Measurements from ENCODE around the gene NPIPB5.
"Not testable (repeated sequence)": the region's sequence is repeated elsewhere in the genome, so short reads cannot be mapped to it uniquely, and the experiment has no call there.

NPIPB5 gene

GRCh38 chr16:22510591-22510990 lies at the start of gene NPIPB5:
NPIPB5 (plus strand) TSS chr16:22510891; CDS start chr16:22513802, 2,911 bp downstream.
- DNase-seq (ENCODE audit: extremely low read depth in 1 of 2, low read depth in 1 of 2) = not testable (repeated sequence)

- DNase-seq (ENCODE audit: extremely low read depth in 1 of 2, low read depth in 1 of 2) = not testable (repeated sequence)
Observed at GRCh38 chr16:22468846-22469245, 41.8 kb upstream of the NPIPB5 start.

DNA sequence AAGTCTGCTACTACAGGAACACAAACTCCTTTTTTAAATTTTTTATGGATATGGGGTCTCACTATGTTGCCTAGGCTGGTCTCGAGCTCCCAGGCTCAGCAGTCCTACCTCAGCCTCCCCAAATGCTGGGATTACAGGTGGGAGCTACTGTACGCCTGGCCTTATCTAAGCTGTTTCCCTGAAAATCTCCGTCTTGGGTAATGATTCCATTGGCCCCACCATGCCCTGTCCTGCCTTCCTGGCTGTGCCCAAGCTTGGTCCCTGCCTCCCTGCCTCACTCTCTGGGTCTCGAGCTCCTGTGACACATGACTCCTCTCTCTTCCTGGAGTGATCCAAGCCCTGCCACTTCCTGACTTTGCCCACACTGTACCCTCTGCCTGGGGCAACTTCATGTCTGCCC lies 27.3 kb downstream of the NPIPB5 start:
- not testable (repeated sequence) for DNase-seq (ENCODE audit: extremely low read depth in 1 of 2, low read depth in 1 of 2)

DNA sequence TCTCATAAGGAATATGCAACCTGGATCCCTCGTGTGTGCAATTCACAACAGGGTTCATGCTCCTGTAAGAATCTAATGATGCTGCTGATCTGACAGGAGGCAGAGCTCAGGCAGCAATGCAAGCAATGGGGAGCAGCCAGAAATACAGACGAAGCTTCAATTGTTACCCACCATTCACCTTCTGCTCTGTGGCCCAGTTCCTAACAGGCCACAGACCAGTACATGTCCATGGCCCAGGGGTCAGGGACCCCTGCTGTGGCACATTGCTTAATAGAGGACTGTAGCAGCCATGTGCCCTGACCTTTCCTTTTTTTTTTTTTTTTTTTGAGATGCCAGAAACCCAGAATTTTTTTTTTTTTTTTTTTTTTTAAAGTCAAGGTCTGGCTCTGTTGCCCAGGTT lies 34.1 kb downstream of the NPIPB5 start:
- not testable (repeated sequence) for DNase-seq (ENCODE audit: extremely low read depth in 1 of 2, low read depth in 1 of 2)

DNA sequence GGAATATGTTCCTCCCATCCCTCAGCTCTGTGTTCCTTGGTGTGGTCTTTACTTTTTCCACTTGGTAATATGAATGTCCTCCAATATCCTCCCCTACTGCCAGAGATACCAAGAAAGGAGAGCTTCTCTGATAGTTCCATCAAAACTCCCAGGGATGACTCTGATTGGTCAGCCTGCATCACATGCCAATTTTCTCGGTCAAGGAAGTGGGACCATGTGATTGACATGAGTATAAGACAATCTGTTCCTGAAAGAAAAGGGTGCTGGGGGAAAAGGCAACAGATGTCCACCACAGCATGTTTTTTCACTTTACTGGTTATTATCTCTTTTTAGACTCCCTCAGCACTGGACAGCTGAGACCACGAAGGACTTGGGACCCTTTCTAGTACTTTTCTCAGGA lies 35.9 kb downstream of the NPIPB5 start:
- not testable (repeated sequence) for DNase-seq (ENCODE audit: extremely low read depth in 1 of 2, low read depth in 1 of 2)

DNA sequence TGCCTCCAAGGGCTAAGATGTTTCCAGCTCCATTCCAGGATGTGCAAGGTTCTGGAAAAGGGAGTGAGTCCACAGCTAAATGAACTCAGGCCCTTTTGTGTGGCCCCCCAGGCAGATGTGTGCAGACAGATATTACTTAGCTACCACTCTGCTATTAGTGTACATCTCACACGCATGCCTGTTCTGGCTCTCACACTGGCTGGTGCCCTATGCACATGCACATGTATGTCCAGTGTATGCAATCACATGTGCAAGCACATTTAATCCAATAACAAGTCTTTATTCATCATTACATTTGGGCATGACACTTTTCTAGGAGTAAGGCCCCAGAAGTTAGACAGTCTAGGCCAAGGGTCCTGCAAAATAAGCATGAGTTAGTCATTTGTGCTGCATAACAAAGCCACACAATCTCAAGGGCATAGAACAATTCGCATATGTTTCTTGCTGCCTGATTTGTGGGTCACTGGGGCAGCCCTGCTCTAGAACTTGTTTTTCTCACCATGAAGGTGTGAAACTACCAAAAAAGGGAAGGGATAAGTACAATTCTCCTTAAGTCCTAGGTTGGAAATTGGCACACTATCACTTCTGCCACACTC lies 36.6 kb downstream of the NPIPB5 start:
- not testable (repeated sequence) for DNase-seq (ENCODE audit: extremely low read depth in 1 of 2, low read depth in 1 of 2)

- not testable (repeated sequence) for DNase-seq (ENCODE audit: extremely low read depth in 1 of 2, low read depth in 1 of 2)
Observed at GRCh38 chr16:22549853-22550252, 39.2 kb downstream of the NPIPB5 start.

DNA sequence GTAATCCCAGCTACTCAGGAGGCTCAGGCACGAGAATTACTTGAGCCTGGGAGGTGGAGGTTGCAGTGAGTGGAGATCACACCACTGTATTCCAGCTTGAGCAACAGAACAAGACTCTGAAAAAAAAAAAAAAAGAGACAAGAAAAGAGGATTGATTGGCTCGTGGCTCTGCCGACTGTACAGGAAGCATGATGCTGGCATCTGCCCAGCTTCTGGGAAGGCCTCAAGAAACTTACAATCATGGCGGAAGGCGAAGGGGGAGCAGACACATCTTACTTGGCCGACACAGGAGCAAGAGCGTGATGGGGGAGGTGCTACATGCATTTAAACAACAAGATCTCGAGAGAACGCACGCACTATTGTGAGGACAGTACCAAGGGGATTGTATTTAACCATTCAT lies 40.5 kb downstream of the NPIPB5 start:
- not testable (repeated sequence) for DNase-seq (ENCODE audit: extremely low read depth in 1 of 2, low read depth in 1 of 2)

- not testable (repeated sequence) for DNase-seq (ENCODE audit: extremely low read depth in 1 of 2, low read depth in 1 of 2)
Observed at GRCh38 chr16:22551651-22552050, 41.0 kb downstream of the NPIPB5 start.

DNA sequence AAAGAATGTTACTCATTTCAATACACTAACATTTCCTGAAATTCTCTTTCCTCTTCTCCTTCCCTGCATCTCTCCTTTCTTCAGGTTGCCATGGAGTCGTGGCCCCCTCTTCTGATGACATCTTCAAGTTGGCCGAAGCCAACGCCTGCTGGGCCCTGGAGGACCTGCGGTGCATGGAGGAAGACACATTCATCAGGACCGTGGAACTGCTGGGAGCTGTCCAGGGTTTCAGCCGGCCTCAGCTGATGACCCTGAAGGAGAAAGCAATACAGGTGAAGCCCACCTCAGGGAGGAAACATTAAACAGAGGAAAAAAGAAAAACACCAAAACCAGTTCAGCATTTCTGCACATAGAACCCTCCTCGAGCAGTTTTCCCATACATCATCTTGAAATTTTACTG lies 46.1 kb downstream of the NPIPB5 start:
- not testable (repeated sequence) for DNase-seq (ENCODE audit: extremely low read depth in 1 of 2, low read depth in 1 of 2)
